Measurements from ENCODE around the gene CHST2.

Gene CHST2

GRCh38 chr3:143088835-143089234, 30.7 kb upstream of the CHST2 start:
- H4K20me1 ChIP-seq (ENCODE audit: insufficient read depth, low read length): no peaks in the 10 kb centered on the region
- no peaks in the 10 kb centered on the region for H3K36me3 ChIP-seq (ENCODE audit: insufficient read depth, low read length)
- H3K4me1 ChIP-seq (ENCODE audit: insufficient read depth, low read length, severe bottlenecking): no peaks in the 10 kb centered on the region
- H3K27ac ChIP-seq (ENCODE audit: low read depth, low read length, poor library complexity, severe bottlenecking): no peak overlapping the region
- 0 out of 2 replicates have a peak, but pooled peaks cover 5% of the 10 kb centered on the region for H3K9me3 ChIP-seq (ENCODE audit: low read length)
- TF ChIP-seq CTCF (IDR thresholded peaks at IDR 0.05; ENCODE audit: low read length) (no peak), EZH2 (IDR thresholded peaks at IDR 0.05; ENCODE audit: borderline replicate concordance, low read length) (no peak)
- no peaks in the 10 kb centered on the region for H3K9me2 ChIP-seq (ENCODE audit: low read depth, low read length)
- H2AFZ ChIP-seq (ENCODE audit: low read length): no peak overlapping the region
- no peak overlapping the region for H3K9ac ChIP-seq (ENCODE audit: low read length)
- H3K79me2 ChIP-seq (ENCODE audit: insufficient read depth, low read length): no peaks in the 10 kb centered on the region
- no peaks in the 10 kb centered on the region for H3F3A ChIP-seq (ENCODE audit: insufficient read depth, low read length)
- H3K27me3 ChIP-seq (ENCODE audit: insufficient read depth, low read length): peaks cover 6% of the 10 kb centered on the region; the same call in 1 of the 2 replicates
- no peak overlapping the region for H3K4me3 ChIP-seq (ENCODE audit: low read depth, low read length, poor library complexity, severe bottlenecking)
- H3K4me2 ChIP-seq (ENCODE audit: low read length): no peak overlapping the region

- Histone ChIP-seq H3K79me2 (ENCODE audit: insufficient read depth, low read length) (no peaks in the 10 kb centered on the region), H3K9me3 (ENCODE audit: low read length) (0 out of 2 replicates have a peak, but pooled peaks cover 5% of the 10 kb centered on the region), H3K27ac (ENCODE audit: low read depth, low read length, poor library complexity, severe bottlenecking) (no peak overlapping the region), H4K20me1 (ENCODE audit: insufficient read depth, low read length) (no peaks in the 10 kb centered on the region), H2AFZ (ENCODE audit: low read length) (no peak overlapping the region), H3K4me1 (ENCODE audit: insufficient read depth, low read length, severe bottlenecking) (no peaks in the 10 kb centered on the region), H3F3A (ENCODE audit: insufficient read depth, low read length) (no peaks in the 10 kb centered on the region), H3K9ac (ENCODE audit: low read length) (no peak overlapping the region), H3K9me2 (ENCODE audit: low read depth, low read length) (no peaks in the 10 kb centered on the region), H3K36me3 (ENCODE audit: insufficient read depth, low read length) (no peaks in the 10 kb centered on the region), H3K4me3 (ENCODE audit: low read depth, low read length, poor library complexity, severe bottlenecking) (no peak overlapping the region), H3K4me2 (ENCODE audit: low read length) (no peak overlapping the region), H3K27me3 (ENCODE audit: insufficient read depth, low read length) (peaks cover 3% of the 10 kb centered on the region; the same call in 1 of the 2 replicates)
- TF ChIP-seq EZH2 (IDR thresholded peaks at IDR 0.05; ENCODE audit: borderline replicate concordance, low read length) (no peak), CTCF (IDR thresholded peaks at IDR 0.05; ENCODE audit: low read length) (no peak)
These were observed 29.6 kb upstream of the CHST2 start for GRCh38 chr3:143089965-143090364.

GRCh38 chr3:143090486-143090885, 29.1 kb upstream of the CHST2 start:
- no peak for TF ChIP-seq CTCF (IDR thresholded peaks at IDR 0.05; ENCODE audit: low read length)
- H2AFZ ChIP-seq (ENCODE audit: low read length): no peak overlapping the region
- H3K4me2 ChIP-seq (ENCODE audit: low read length): no peak overlapping the region
- no peak overlapping the region for H3K4me3 ChIP-seq (ENCODE audit: low read depth, low read length, poor library complexity, severe bottlenecking)
- no peaks in the 10 kb centered on the region for H3K36me3 ChIP-seq (ENCODE audit: insufficient read depth, low read length)
- no peaks in the 10 kb centered on the region for H3K79me2 ChIP-seq (ENCODE audit: insufficient read depth, low read length)
- no peaks in the 10 kb centered on the region for H4K20me1 ChIP-seq (ENCODE audit: insufficient read depth, low read length)
- H3K9me3 ChIP-seq (ENCODE audit: low read length): 0 out of 2 replicates have a peak, but pooled peaks cover 5% of the 10 kb centered on the region
- H3K27ac ChIP-seq (ENCODE audit: low read depth, low read length, poor library complexity, severe bottlenecking): no peak overlapping the region
- no peaks in the 10 kb centered on the region for H3K4me1 ChIP-seq (ENCODE audit: insufficient read depth, low read length, severe bottlenecking)
- H3F3A ChIP-seq (ENCODE audit: insufficient read depth, low read length): no peaks in the 10 kb centered on the region
- no peaks in the 10 kb centered on the region for H3K9me2 ChIP-seq (ENCODE audit: low read depth, low read length)
- H3K9ac ChIP-seq (ENCODE audit: low read length): no peak overlapping the region
- H3K27me3 ChIP-seq (ENCODE audit: insufficient read depth, low read length): peaks cover 3% of the 10 kb centered on the region; the same call in 1 of the 2 replicates
